HepG2 (cell line): ENCODE measurements around the gene ATP9A. TPM values are rescaled to one million over a fixed set of nuclear protein-coding genes. Genes with fewer than 3 reads are reported as not detected.

Experiments
- ATF7-NPFF ChIP-seq: sonication (generic); formaldehyde crosslinking; IDR thresholded peaks from 2 replicates; pipeline ENCODE4 v1.8.1; 2023; ENCODE audit warnings: mild to moderate bottlenecking, low read depth, missing genetic modification reagents, moderate library complexity
- ESRRA ChIP-seq: sonication (generic); formaldehyde crosslinking; IDR thresholded peaks from 2 replicates; pipeline ENCODE4 v1.5.1; 2020; ENCODE audit warnings: mild to moderate bottlenecking, low read depth, missing genetic modification reagents
- GLI4 ChIP-seq: sonication (generic); formaldehyde crosslinking; IDR thresholded peaks from 2 replicates; pipeline ENCODE4 v1.5.1; 2020; ENCODE audit warnings: missing genetic modification reagents, mild to moderate bottlenecking, moderate library complexity, borderline replicate concordance
- HDAC2 ChIP-seq: sonication (generic); formaldehyde crosslinking; IDR thresholded peaks from 2 replicates; pipeline ENCODE4 v1.4.0; 2020; ENCODE audit warnings: missing genetic modification reagents
- KAT2B ChIP-seq: fragments of 150-350 bp; IDR thresholded peaks from 2 replicates; pipeline ENCODE4 v1.6.1; 2014; ENCODE audit warnings: low read depth, low read length, borderline replicate concordance
- POLR2AphosphoS5 ChIP-seq: IDR thresholded peaks from 2 replicates; pipeline ENCODE4 v1.6.1; 2012; ENCODE audit warnings: low read depth, low read length
- ZBTB1 ChIP-seq: sonication (generic); formaldehyde crosslinking; IDR thresholded peaks from 2 replicates; pipeline ENCODE4 v1.4.0; 2020; ENCODE audit warnings: missing genetic modification reagents, borderline replicate concordance
- ZBTB4 ChIP-seq: sonication (generic); formaldehyde crosslinking; IDR thresholded peaks from 2 replicates; pipeline ENCODE4 v1.4.0; 2020; ENCODE audit warnings: missing genetic modification reagents, mild to moderate bottlenecking, borderline replicate concordance
- ZMAT5 ChIP-seq: sonication (generic); formaldehyde crosslinking; IDR thresholded peaks from 2 replicates; pipeline ENCODE4 v1.5.0; 2020; ENCODE audit warnings: mild to moderate bottlenecking, low read depth, missing genetic modification reagents, borderline replicate concordance
- ZNF501 ChIP-seq: sonication (generic); formaldehyde crosslinking; IDR thresholded peaks from 2 replicates; pipeline ENCODE4 v1.5.1; 2020; ENCODE audit warnings: mild to moderate bottlenecking, moderate library complexity, missing genetic modification reagents
- ZNF510 ChIP-seq: sonication (generic); formaldehyde crosslinking; IDR thresholded peaks from 2 replicates; pipeline ENCODE4 v1.4.0; 2020; ENCODE audit warnings: low read depth, mild to moderate bottlenecking, missing genetic modification reagents
- ZNF615 ChIP-seq: sonication (generic); formaldehyde crosslinking; IDR thresholded peaks from 2 replicates; pipeline ENCODE4 v1.5.0; 2020; ENCODE audit warnings: mild to moderate bottlenecking, missing genetic modification reagents, borderline replicate concordance
- polyA plus RNA-seq, 8 experiments: library from polyadenylated mRNA; depleted of rRNA in 3 of 8; stranded (reverse) in 7 of 8; unstranded in 1 of 8; fragments of >200 nt; fragmentation: Illumina TruSeq in 4 of 8; extraction: Trizol in 4 of 8; gene quantifications; 2 replicates each; pipeline versions ENCODE4 v1.2.1 to v1.2.3, GENCODE V29; 2011 to 2016; ENCODE audit warnings: low read depth in 4 of 8, missing spikeins in 1 of 8, mixed read lengths in 1 of 8; ENCODE audit not compliant: insufficient read depth in 1 of 8
- total RNA-seq, 5 experiments: library from RNA; depleted of rRNA; stranded (reverse); fragments of >200 nt; fragmentation: Illumina TruSeq; extraction: Trizol; gene quantifications; 2 replicates each; pipeline ENCODE4 v1.2.3, GENCODE V29; 2016; ENCODE audit warnings: low read depth in 1 of 5
- TF ChIP-seq, protein P1 (sequence below): sonication (generic); formaldehyde crosslinking; IDR thresholded peaks from 2 replicates; pipeline ENCODE4 v1.4.0; 2020; ENCODE audit warnings: missing genetic modification reagents, borderline replicate concordance
- TF ChIP-seq, protein P2 (sequence below): sonication (generic); formaldehyde crosslinking; IDR thresholded peaks from 2 replicates; pipeline ENCODE4 v1.5.0; 2020; ENCODE audit warnings: missing genetic modification reagents, mild to moderate bottlenecking, borderline replicate concordance
- TF ChIP-seq, protein P3 (sequence below): sonication (generic); formaldehyde crosslinking; IDR thresholded peaks from 2 replicates; pipeline ENCODE4 v1.4.0; 2020; ENCODE audit warnings: missing genetic modification reagents
- TF ChIP-seq, protein P4 (sequence below): sonication (generic); formaldehyde crosslinking; IDR thresholded peaks from 2 replicates; pipeline ENCODE4 v1.9.0; 2021; ENCODE audit warnings: missing genetic modification reagents, mild to moderate bottlenecking, borderline replicate concordance

The ATP9A gene
- total and polyA plus RNA-seq, 2 of the 13 experiments (the other 11 are each of a cell fraction or from before 2014, with no cell fraction given), result 11.8 to 18.5 TPM

GRCh38 chr20:51766994-51767866 lies 960 bp downstream of the ATP9A start (continued):
- TF ChIP-seq ZMAT5 (CRISPR knock-in tag), result no peak
- TF ChIP-seq ATF7-NPFF, result peak; percentile 69
- TF ChIP-seq ZNF501 (CRISPR knock-in tag), result peak; percentile 68
- no peak for TF ChIP-seq ZNF615 (CRISPR knock-in tag)
- no peak for TF ChIP-seq ESRRA (CRISPR knock-in tag)
- TF ChIP-seq, protein P1, sequence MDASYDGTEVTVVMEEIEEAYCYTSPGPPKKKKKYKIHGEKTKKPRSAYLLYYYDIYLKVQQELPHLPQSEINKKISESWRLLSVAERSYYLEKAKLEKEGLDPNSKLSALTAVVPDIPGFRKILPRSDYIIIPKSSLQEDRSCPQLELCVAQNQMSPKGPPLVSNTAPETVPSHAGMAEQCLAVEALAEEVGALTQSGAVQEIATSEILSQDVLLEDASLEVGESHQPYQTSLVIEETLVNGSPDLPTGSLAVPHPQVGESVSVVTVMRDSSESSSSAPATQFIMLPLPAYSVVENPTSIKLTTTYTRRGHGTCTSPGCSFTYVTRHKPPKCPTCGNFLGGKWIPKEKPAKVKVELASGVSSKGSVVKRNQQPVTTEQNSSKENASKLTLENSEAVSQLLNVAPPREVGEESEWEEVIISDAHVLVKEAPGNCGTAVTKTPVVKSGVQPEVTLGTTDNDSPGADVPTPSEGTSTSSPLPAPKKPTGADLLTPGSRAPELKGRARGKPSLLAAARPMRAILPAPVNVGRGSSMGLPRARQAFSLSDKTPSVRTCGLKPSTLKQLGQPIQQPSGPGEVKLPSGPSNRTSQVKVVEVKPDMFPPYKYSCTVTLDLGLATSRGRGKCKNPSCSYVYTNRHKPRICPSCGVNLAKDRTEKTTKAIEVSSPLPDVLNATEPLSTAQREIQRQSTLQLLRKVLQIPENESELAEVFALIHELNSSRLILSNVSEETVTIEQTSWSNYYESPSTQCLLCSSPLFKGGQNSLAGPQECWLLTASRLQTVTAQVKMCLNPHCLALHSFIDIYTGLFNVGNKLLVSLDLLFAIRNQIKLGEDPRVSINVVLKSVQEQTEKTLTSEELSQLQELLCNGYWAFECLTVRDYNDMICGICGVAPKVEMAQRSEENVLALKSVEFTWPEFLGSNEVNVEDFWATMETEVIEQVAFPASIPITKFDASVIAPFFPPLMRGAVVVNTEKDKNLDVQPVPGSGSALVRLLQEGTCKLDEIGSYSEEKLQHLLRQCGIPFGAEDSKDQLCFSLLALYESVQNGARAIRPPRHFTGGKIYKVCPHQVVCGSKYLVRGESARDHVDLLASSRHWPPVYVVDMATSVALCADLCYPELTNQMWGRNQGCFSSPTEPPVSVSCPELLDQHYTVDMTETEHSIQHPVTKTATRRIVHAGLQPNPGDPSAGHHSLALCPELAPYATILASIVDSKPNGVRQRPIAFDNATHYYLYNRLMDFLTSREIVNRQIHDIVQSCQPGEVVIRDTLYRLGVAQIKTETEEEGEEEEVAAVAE (CRISPR knock-in tag), result 0 out of 2 replicates have a peak, but pooled peaks have one; percentile 10
- TF ChIP-seq GLI4, result no peak
- TF ChIP-seq, protein P2, sequence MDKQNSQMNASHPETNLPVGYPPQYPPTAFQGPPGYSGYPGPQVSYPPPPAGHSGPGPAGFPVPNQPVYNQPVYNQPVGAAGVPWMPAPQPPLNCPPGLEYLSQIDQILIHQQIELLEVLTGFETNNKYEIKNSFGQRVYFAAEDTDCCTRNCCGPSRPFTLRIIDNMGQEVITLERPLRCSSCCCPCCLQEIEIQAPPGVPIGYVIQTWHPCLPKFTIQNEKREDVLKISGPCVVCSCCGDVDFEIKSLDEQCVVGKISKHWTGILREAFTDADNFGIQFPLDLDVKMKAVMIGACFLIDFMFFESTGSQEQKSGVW (CRISPR knock-in tag), result no peak
- TF ChIP-seq HDAC2 (CRISPR knock-in tag), result no peak; the same call in 1 of the 2 replicates
- TF ChIP-seq POLR2AphosphoS5, result peak; percentile 85
- TF ChIP-seq KAT2B, result no peak
- peak; percentile 61; the same call in 1 of the 2 replicates for TF ChIP-seq ZBTB4
- TF ChIP-seq, protein P3, sequence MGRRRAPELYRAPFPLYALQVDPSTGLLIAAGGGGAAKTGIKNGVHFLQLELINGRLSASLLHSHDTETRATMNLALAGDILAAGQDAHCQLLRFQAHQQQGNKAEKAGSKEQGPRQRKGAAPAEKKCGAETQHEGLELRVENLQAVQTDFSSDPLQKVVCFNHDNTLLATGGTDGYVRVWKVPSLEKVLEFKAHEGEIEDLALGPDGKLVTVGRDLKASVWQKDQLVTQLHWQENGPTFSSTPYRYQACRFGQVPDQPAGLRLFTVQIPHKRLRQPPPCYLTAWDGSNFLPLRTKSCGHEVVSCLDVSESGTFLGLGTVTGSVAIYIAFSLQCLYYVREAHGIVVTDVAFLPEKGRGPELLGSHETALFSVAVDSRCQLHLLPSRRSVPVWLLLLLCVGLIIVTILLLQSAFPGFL (CRISPR knock-in tag), result no peak
- TF ChIP-seq, protein P4, sequence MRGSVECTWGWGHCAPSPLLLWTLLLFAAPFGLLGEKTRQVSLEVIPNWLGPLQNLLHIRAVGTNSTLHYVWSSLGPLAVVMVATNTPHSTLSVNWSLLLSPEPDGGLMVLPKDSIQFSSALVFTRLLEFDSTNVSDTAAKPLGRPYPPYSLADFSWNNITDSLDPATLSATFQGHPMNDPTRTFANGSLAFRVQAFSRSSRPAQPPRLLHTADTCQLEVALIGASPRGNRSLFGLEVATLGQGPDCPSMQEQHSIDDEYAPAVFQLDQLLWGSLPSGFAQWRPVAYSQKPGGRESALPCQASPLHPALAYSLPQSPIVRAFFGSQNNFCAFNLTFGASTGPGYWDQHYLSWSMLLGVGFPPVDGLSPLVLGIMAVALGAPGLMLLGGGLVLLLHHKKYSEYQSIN (CRISPR knock-in tag), result no peak
- no peak for TF ChIP-seq ZNF510 (CRISPR knock-in tag)
- TF ChIP-seq ZBTB1 (CRISPR knock-in tag), result no peak
